Fibroblast of villous mesenchyme (primary cell): ENCODE results near the gene PAX7. TPM values are rescaled to one million over a fixed set of nuclear protein-coding genes. Genes with fewer than 3 reads are reported as not detected.

ENCODE experiments used
- DNase-seq: peaks from one replicate; pipeline ENCODE4 v3.0.0-alpha.2; 2010; ENCODE audit warnings: low read depth
- H3K4me3 ChIP-seq: 2 replicates; pipeline ENCODE4 v1.5.1; 2011; ENCODE audit warnings: low read depth, mild to moderate bottlenecking, low read length
- CTCF ChIP-seq: IDR thresholded peaks from 2 replicates; pipeline ENCODE4 v1.5.1; 2012; ENCODE audit warnings: low read depth, mild to moderate bottlenecking, low read length; ENCODE audit not compliant: insufficient read depth
- total RNA-seq: library from RNA; depleted of rRNA; stranded (reverse); fragments of >200 nt; gene quantifications from 2 replicates; pipeline ENCODE4 v1.2.3, GENCODE V29; 2012

PAX7 gene
- total RNA-seq, 1 donor = not detected

- DNase-seq = no peak
- no peak for TF ChIP-seq CTCF
- no peak overlapping the region for H3K4me3 ChIP-seq
Observed at GRCh38 chr1:18749569-18749968, 118.9 kb downstream of the PAX7 start.

- H3K4me3 ChIP-seq = no peak overlapping the region
- TF ChIP-seq CTCF = no peak
Observed at GRCh38 chr1:18750600-18750999, 120.0 kb downstream of the PAX7 start.

GRCh38 chr1:18751425-18751824, 120.8 kb downstream of the PAX7 start:
- no peak overlapping the region for H3K4me3 ChIP-seq
- no peak for DNase-seq
- no peak for TF ChIP-seq CTCF

More at GRCh38 chr1:18750600-18750999, 120.0 kb downstream of the PAX7 start:
- DNase-seq = no peak

- H3K4me3 ChIP-seq = no peak overlapping the region
- DNase-seq = no peak
- no peak for TF ChIP-seq CTCF
Observed at GRCh38 chr1:18752409-18752808, 121.8 kb downstream of the PAX7 start.

- DNase-seq = no peak
- H3K4me3 ChIP-seq = no peak overlapping the region
- TF ChIP-seq CTCF = no peak
Observed at GRCh38 chr1:18760156-18760555, 129.5 kb downstream of the PAX7 start.

- DNase-seq = no peak
- TF ChIP-seq CTCF = no peak
- no peak overlapping the region for H3K4me3 ChIP-seq
Observed at GRCh38 chr1:18761948-18762840, 131.5 kb downstream of the PAX7 start.

- DNase-seq = no peak
- no peak for TF ChIP-seq CTCF
- H3K4me3 ChIP-seq = no peak overlapping the region
Observed at GRCh38 chr1:18764362-18764761, 133.7 kb downstream of the PAX7 start.
